ENCODE data around the gene GPX1. TPM values are rescaled to one million over a fixed set of nuclear protein-coding genes. Genes with fewer than 3 reads are reported as not detected.

The GPX1 gene
- total and polyA plus RNA-seq, 4 donors: 106 to 879 (median 515) TPM

GRCh38 chr3:49324768-49325167 is 33.4 kb downstream of the GPX1 start:
- Histone ChIP-seq H3K36me3 (ENCODE audit: control insufficient read depth in 4 of 4, insufficient read depth in 4 of 4, low read length in 4 of 4) (peaks cover 19 to 57% (median 40%) of the 10 kb centered on the region in 4 donors), H3K4me3 (no peak overlapping the region), H3K4me1 (ENCODE audit: control insufficient read depth in 5 of 5, insufficient read depth in 5 of 5, low read length in 5 of 5) (no peaks in the 10 kb centered on the region), H3K27ac (ENCODE audit: low read depth in 1 of 2, low read length in 1 of 2) (no peak overlapping the region), H3K27me3 (ENCODE audit: control insufficient read depth in 3 of 3, insufficient read depth in 3 of 3, low read length in 2 of 3) (no peaks in the 10 kb centered on the region), H3K9ac (ENCODE audit: insufficient read depth in 1 of 2, low read length in 2 of 2) (no peak overlapping the region), H3K9me3 (ENCODE audit: control insufficient read depth in 4 of 4, insufficient read depth in 3 of 4, low read length in 3 of 4) (no peaks in the 10 kb centered on the region)
- no peak for TF ChIP-seq CTCF (IDR thresholded peaks at IDR 0.05; ENCODE audit: control extremely low read depth, extremely low read depth)
- ATAC-seq (ENCODE audit: insufficient read depth, low FRiP score) (no peak), DNase-seq (no peak)
- 95 to 96% methylated on average over 7 of the region's 7 CpGs for WGBS, 2 donors

GRCh38 chr3:49316696-49317457 is 41.3 kb downstream of the GPX1 start:
- DNase-seq: peak in 1 of 3 donors; percentile 14
- ATAC-seq (ENCODE audit: insufficient read depth, low FRiP score): no peak
- no peak for TF ChIP-seq CTCF (IDR thresholded peaks at IDR 0.05; ENCODE audit: control extremely low read depth, extremely low read depth)
- Histone ChIP-seq H3K4me1 (ENCODE audit: control insufficient read depth in 5 of 5, insufficient read depth in 5 of 5, low read length in 5 of 5) (peaks cover 0 to 3% (median 0%) of the 10 kb centered on the region in 5 donors), H3K9me3 (ENCODE audit: control insufficient read depth in 4 of 4, insufficient read depth in 3 of 4, low read length in 3 of 4) (no peaks in the 10 kb centered on the region), H3K27ac (ENCODE audit: low read depth in 1 of 2, low read length in 1 of 2) (peak overlapping the region in 1 of 2 donors; percentile 23), H3K27me3 (ENCODE audit: control insufficient read depth in 3 of 3, insufficient read depth in 3 of 3, low read length in 2 of 3) (no peaks in the 10 kb centered on the region), H3K4me3 (no peak overlapping the region), H3K36me3 (ENCODE audit: control insufficient read depth in 4 of 4, insufficient read depth in 4 of 4, low read length in 4 of 4) (peaks cover 15 to 46% (median 28%) of the 10 kb centered on the region in 4 donors), H3K9ac (ENCODE audit: insufficient read depth in 1 of 2, low read length in 2 of 2) (no peak overlapping the region)
- WGBS, 2 donors: 93 to 96% methylated on average over 16 of the region's 16 CpGs

- peaks cover 24 to 48% (median 36%) of the 10 kb centered on the region in 4 donors for H3K36me3 ChIP-seq (ENCODE audit: control insufficient read depth in 4 of 4, insufficient read depth in 4 of 4, low read length in 4 of 4)
- WGBS, 2 donors: 100% methylated on average over 1 of the region's 1 CpG
- no peak for ATAC-seq (ENCODE audit: insufficient read depth, low FRiP score)
These were observed 44.1 kb downstream of the GPX1 start for GRCh38 chr3:49313896-49314688.

More at GRCh38 chr3:49313896-49314688, 44.1 kb downstream of the GPX1 start:
- H3K9ac ChIP-seq (ENCODE audit: insufficient read depth in 1 of 2, low read length in 2 of 2): no peak overlapping the region
- no peak for TF ChIP-seq CTCF (IDR thresholded peaks at IDR 0.05; ENCODE audit: control extremely low read depth, extremely low read depth)
- H3K4me3 ChIP-seq: no peak overlapping the region
- no peaks in the 10 kb centered on the region for H3K9me3 ChIP-seq (ENCODE audit: control insufficient read depth in 4 of 4, insufficient read depth in 3 of 4, low read length in 3 of 4)
- H3K27ac ChIP-seq (ENCODE audit: low read depth in 1 of 2, low read length in 1 of 2): no peak overlapping the region
- H3K4me1 ChIP-seq (ENCODE audit: control insufficient read depth in 5 of 5, insufficient read depth in 5 of 5, low read length in 5 of 5): peaks cover 0 to 3% (median 0%) of the 10 kb centered on the region in 5 donors
- no peak for DNase-seq
- no peaks in the 10 kb centered on the region for H3K27me3 ChIP-seq (ENCODE audit: control insufficient read depth in 3 of 3, insufficient read depth in 3 of 3, low read length in 2 of 3)
